HG03097 (cell line): ENCODE data around the gene TAS2R46.
"Not testable (repeated sequence)": the region's sequence is repeated elsewhere in the genome, so short reads cannot be mapped to it uniquely, and the experiment has no call there.

Experiments used
- ATAC-seq: cut with Tn5 transposase; IDR thresholded peaks from one replicate; pipeline ENCODE4 v1.9.1; 2021; ENCODE audit not compliant: unreplicated experiment, low FRiP score

The TAS2R46 gene

DNA sequence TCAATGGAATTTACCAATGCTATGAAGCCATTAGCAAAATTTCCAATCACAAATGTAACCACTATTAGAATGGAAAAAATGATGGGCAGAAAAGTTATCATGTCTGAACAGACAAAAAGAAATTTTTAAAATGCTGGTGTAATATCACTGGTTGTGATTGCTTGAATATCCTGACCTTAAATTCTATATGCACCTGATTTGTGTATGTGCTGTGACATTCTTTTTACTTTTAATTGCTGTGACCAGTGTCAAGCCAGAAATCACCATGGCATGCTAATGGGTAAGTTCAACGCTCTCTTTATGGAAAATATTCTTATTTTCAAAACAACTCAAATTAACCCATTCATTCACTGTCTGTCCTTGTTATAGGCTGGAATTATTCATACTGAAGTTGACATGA is at the start of gene TAS2R46:
TSS of gene TAS2R46 (minus strand) at position 101 of the 400 bp plus-strand sequence. CDS start at position 101, 0 bp downstream.
- ATAC-seq, result not testable (repeated sequence)

- ATAC-seq, result not testable (repeated sequence)
Measured at GRCh38 chr12:11111213-11111612, 49.1 kb upstream of the TAS2R46 start.

DNA sequence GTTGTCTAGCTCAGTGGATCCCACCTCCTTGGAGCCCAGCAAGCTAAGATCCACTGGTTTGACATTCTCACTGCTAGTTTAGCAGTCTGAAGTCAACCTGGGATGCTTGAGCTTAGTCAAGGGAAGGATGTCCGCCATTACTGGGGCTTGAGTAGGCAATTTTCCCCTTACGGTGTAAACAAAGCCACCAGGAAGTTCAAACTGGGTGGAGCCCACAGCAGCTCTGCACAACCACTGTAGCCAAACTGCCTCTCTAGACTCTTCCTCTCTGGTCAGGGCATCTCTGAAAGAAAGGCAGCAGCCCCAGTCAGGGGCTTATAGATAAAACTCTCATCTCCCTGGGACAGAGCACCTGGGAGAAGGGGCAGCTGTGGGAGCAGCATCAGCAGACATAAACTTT is 46.8 kb upstream of the TAS2R46 start:
- no peak for ATAC-seq

DNA sequence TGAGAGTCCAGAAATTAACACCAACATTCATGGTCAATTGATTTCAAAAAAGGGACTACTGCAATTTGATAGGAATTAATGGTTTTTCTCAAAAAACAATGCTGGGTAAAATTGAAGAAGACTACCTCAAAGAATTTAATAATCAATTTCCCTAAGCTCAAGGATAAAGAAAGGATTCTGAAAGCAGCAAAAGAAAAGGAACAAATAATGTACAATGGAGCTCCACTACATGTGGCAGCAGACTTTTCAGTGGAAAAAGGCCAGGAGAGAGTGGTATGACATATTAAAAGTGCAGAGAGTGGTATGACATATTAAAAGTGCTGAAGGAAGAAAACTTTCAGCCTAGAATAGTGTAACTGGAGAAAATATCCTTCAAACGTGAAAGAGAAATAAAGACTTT is 45.6 kb upstream of the TAS2R46 start:
- no peak for ATAC-seq

DNA sequence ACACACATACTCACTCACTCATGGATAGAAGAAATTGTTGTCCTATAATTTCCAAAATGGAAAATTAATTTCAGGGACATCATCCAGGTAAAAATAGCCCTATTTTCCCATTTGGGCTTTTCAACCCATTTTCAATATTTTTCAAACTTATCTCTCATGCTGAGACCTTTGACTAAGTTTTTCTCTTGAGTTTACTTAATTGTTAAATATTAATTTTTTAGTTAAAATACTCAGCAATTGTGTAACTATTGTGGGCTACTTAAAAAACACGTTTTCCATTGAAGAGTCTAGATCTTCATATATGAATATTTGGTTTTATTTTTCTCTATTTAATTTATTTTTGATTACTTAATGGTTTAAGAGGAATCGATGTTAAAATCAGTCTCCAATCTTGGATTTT is 44.2 kb upstream of the TAS2R46 start:
- no peak for ATAC-seq

DNA sequence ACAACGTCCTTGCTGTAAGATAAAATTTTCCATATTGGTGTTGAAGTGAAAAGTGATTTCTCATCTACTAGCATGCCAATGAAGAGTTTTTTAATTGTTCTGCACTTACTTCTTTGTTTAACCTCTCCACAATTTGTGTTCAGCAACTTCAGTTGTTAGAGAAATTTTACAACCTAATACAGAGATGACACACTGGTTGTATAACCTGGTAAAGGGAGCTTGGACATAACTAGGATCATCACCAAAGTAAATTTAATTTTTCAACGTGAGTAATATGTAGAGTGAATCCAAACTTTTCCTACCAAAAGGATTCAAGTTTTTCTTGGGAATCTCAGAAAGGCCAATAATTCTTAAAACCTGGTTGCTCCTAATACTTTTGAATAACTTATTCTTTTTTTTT is 43.5 kb upstream of the TAS2R46 start:
- no peak for ATAC-seq

GRCh38 chr12:11094910-11095309 is 32.8 kb upstream of the TAS2R46 start:
- not testable (repeated sequence) for ATAC-seq

GRCh38 chr12:11092128-11092527 is 30.0 kb upstream of the TAS2R46 start, which contains the start of gene TAS2R43:
TSS of gene TAS2R43 (minus strand) at chr12:11092313. CDS start at chr12:11092229, 84 bp downstream.
- no peak for ATAC-seq

GRCh38 chr12:11089246-11089645 is 27.2 kb upstream of the TAS2R46 start:
- no peak for ATAC-seq

DNA sequence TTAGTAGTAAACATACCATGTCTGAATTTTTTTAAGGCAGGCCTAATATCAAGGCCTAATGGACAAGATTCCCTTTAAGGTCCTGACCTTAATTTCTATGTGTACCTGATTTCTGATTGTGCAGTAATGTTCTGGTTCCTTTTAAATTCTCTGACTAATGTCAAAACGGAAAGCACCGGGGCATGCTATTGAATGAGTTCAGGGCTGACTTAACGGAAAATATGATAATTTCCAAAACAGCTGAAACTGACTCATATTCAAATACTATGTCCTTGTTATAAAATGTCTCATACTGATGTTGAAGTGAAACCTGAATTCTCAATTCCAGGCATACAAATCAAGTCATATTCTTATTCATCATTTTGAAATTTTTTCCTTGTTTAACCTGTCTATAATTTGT is 23.3 kb upstream of the TAS2R46 start:
- no peak for ATAC-seq

GRCh38 chr12:11081987-11082386 is 19.9 kb upstream of the TAS2R46 start:
- no peak for ATAC-seq

DNA sequence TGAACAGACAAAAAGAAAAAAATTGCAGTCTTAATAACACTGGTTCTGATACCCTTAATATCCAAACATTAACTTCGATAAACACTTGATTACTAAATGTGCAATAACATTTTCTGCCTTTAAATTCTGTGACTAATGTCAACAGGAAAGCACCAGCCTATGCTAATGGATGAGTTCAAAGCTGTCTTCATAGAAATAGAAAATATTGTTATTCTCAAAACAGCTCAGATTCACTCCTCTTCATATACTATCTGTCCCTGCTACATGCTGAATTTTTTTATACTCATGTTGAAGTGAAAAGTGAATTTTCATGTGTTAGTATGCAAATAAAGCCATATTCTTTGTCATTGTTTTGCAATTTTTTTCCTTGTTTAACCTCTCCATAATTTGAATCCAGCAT is 16.2 kb upstream of the TAS2R46 start:
- no peak for ATAC-seq

DNA sequence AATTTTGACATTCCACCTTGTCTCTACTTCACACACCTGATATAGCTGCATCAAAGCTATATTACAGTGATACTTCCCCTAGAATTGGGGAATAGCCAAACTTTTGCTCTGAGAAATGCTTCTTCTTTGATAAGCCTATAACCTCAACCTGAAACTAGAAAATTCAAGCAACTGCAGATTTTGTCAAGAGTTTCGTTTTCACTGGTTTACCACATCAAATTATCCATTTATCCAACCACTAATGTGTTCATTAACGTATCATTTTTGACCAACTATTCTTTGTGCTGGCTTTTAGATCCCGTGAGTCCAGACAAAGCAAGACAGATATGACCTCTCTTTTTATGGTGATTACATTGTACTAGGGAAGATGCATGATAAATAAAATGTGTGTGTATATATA is 13.5 kb upstream of the TAS2R46 start:
- no peak for ATAC-seq

DNA sequence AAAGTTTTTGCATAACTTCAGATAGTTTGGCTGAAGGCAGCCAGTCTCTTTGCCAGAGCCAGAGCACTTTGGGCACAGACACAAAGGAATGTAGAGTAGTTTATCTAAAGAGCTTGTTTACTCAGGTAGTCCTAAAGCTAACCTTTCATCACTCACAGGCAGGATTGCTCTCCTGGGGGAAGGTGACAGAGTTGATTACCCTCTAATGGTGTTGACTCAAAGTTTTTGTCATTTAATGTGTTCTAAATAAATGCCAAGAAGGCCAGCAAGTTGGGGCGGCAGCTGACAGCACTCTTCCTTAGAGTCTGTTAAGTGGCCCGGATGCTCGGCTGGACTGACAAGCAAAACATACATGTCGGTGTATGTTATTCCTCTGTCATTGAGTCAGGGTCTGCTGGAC is 9.3 kb upstream of the TAS2R46 start:
- no peak for ATAC-seq

DNA sequence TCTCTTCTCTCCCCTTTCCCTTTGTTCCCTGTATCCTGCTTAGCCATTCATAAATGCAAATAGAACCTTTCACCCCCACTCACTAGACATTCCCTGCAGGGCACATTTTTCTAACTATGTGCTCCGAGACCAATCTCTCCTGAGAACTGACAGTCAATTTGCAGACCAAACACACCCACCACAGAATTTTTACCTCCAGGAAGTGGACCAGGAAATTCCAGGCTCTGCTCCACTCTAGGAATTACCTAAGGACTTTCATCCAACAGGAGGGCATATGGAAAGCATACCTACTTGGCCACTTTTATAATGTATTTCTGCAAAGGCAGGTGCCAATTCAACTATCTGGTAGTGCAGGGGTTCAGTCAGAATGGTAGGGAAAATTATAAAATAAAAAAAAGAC is 8.9 kb upstream of the TAS2R46 start:
- ATAC-seq, result no peak

- no peak for ATAC-seq
Measured at GRCh38 chr12:11069854-11070365, 7.8 kb upstream of the TAS2R46 start.

DNA sequence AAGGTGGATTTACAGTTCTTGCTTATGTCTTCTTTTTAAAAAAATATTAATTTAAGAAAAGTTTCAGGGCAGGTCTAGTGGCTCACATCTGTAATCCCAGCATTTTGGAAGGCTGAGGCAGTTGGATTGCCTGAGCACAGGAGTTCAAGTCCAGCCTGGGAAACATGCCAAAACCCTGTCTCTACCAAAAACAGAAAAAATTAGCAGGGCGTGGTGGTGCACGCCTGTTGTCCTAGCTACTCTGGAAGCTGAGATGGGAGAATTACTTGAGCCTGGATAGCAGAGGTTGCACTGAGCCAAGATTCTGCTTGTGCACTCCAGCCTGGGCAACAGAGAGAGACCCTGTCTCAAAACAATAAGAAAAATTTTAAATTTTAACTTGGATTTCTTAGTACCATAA is 5.4 kb upstream of the TAS2R46 start:
- no peak for ATAC-seq

- ATAC-seq, result no peak
Measured at GRCh38 chr12:11059784-11060183, 2.3 kb downstream of the TAS2R46 start.

GRCh38 chr12:11059041-11059440 is 3.1 kb downstream of the TAS2R46 start:
- no peak for ATAC-seq

GRCh38 chr12:11055306-11055705 is 6.8 kb downstream of the TAS2R46 start:
- ATAC-seq, result no peak

DNA sequence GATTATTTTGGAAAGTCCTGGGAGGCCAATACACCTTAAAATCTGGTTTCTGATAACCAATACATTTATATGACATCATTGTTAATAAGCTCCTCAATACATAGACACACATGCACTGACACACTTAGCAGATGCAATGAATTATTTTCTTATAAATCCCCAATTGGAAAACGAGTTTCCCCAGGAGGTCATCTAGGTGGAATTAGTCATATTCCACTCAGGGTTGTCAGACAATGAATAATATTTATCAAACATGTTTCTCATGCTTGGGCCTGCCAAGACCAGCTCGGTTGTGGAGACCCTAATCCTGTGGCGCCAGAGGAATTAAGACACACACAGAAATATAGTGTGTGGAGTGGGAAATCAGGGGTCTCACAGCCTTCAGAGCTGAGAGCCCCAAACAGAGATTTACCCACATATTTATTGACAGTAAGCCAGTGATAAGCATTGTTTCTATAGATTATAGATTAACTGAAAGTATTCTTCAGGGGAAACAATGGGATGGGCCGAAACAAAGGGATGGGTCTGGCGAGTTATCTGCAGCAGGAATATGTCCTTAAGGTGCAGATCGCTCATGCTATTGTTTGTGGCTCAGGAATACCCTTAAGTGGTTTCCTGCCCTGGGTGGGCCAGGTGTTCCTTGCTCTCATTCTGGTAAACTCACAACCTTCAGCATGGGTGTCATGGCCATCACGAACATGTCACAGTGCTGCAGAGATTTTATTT is 12.1 kb downstream of the TAS2R46 start:
- not testable (repeated sequence) for ATAC-seq

DNA sequence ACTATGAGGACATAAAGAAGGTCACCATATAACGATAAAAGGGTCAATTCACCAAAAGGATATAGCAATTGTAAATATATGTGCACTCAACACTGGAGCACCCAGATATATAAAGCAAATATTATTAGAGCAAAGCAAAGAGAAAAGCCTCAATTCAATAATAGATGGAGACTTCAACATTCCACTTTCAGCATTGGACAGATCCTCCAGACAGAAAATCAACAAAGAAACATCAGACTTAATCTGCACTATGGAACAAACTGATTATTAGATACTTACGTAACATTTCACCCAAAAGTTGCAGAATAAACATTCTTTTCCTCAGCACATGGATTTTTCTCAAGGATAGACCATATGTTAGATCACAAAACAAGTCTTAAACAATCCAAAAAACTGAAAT is 20.7 kb downstream of the TAS2R46 start:
- not testable (repeated sequence) for ATAC-seq
